Brain microvascular endothelial cell (primary cell): ENCODE data around the gene TIMP1.

Experiments
- DNase-seq: peaks from one replicate; pipeline ENCODE4 v3.0.0-alpha.2; 2020
- H3K27ac ChIP-seq: fragments of 250-450 bp; sonication (Bioruptor Pico); 2 replicates; pipeline ENCODE4 v1.5.1; 2020; ENCODE audit warnings: mild to moderate bottlenecking, moderate library complexity
- H3K27me3 ChIP-seq: fragments of 250-450 bp; sonication (Bioruptor Pico); replicated peaks from 2 replicates; pipeline ENCODE4 v1.5.1; 2020; ENCODE audit warnings: mild to moderate bottlenecking
- H3K36me3 ChIP-seq: fragments of 250-450 bp; sonication (Bioruptor Pico); replicated peaks from 2 replicates; pipeline ENCODE4 v1.5.1; 2020; ENCODE audit warnings: mild to moderate bottlenecking
- H3K4me3 ChIP-seq: 2 replicates; pipeline ENCODE4 v1.5.1; 2011; ENCODE audit warnings: low read depth, mild to moderate bottlenecking, control low read depth, low read length, moderate library complexity
- CTCF ChIP-seq: IDR thresholded peaks from 2 replicates; pipeline ENCODE4 v1.5.1; 2011; ENCODE audit warnings: low read depth, mild to moderate bottlenecking, moderate library complexity, low read length, control low read depth, inconsistent platforms; ENCODE audit errors: missing control alignments
- in situ Hi-C: cut with HindIII; loops from 2 replicates; pipeline ENCODE4 v1.10.0; 2017; ENCODE audit warnings: low sequenced_read_pairs, low pct_ligation_motif_present

Gene TIMP1

GRCh38 chrX:47558436-47558835 is 23.8 kb upstream of the TIMP1 start:
- peaks cover 7% of the 10 kb centered on the region for H3K36me3 ChIP-seq
- H3K4me3 ChIP-seq, result no peak overlapping the region
- H3K27me3 ChIP-seq, result no peaks in the 10 kb centered on the region
- in situ Hi-C loops, result no loop called here
- H3K27ac ChIP-seq, result no peak overlapping the region
- no peak for DNase-seq
- TF ChIP-seq CTCF, result no peak

- in situ Hi-C loops, result no loop called here
- Histone ChIP-seq H3K4me3 (peak overlapping the region; percentile 68), H3K27ac (peak overlapping the region; percentile 99), H3K36me3 (peaks cover 11% of the 10 kb centered on the region), H3K27me3 (no peaks in the 10 kb centered on the region)
- TF ChIP-seq CTCF, result no peak
- DNase-seq, result no peak
Measured at GRCh38 chrX:47560179-47560933, 21.9 kb upstream of the TIMP1 start.

- no peak for TF ChIP-seq CTCF
- Histone ChIP-seq H3K27ac (peak within 1 kb of the TSS; percentile 99), H3K36me3 (peaks cover 11% of the 10 kb centered on the region), H3K4me3 (peak within 1 kb of the TSS; percentile 68), H3K27me3 (no peaks in the 10 kb centered on the region)
- in situ Hi-C loops, result no loop called here
- DNase-seq, result peak; percentile 98
Measured at GRCh38 chrX:47560934-47561658, 21.1 kb upstream of the TIMP1 start, which contains the start of gene ARAF. Gene ARAF, plus strand, starts transcription at chrX:47561205. Its CDS starts 1,763 bp downstream, at chrX:47562968.

GRCh38 chrX:47561659-47562151 is 20.5 kb upstream of the TIMP1 start:
- H3K27ac ChIP-seq, result peak overlapping the region; percentile 99
- no peak for DNase-seq
- TF ChIP-seq CTCF, result no peak
- H3K27me3 ChIP-seq, result no peaks in the 10 kb centered on the region
- in situ Hi-C loops, result no loop called here
- H3K36me3 ChIP-seq, result peaks cover 13% of the 10 kb centered on the region
- peak overlapping the region; percentile 68 for H3K4me3 ChIP-seq

- peaks cover 18% of the 10 kb centered on the region for H3K36me3 ChIP-seq
- no peaks in the 10 kb centered on the region for H3K27me3 ChIP-seq
- H3K4me3 ChIP-seq, result no peak overlapping the region
- in situ Hi-C loops, result no loop called here
- peak; percentile 53 for TF ChIP-seq CTCF
- DNase-seq, result no peak
- peak overlapping the region; percentile 31 for H3K27ac ChIP-seq
Measured at GRCh38 chrX:47562615-47563243, 19.5 kb upstream of the TIMP1 start.
